HepG2 (cell line): Measurements from ENCODE around the gene TMBIM6. TPM values are rescaled to one million over a fixed set of nuclear protein-coding genes. Genes with fewer than 3 reads are reported as not detected.

Experiments used
- ATAC-seq: fragments of 200-7000 bp; cut with Tn5 transposase; 3 replicates; pipeline ENCODE4 v1.9.1; 2020; ENCODE audit warnings: mild to moderate bottlenecking, moderate library complexity
- BruUV-seq: library from RNA; stranded (reverse); fragments of 400-500 nt; replicated peaks from 2 replicates; lab custom pipeline; 2021; lab: Mats Ljungman, UMichigan
- CTCF ChIA-PET: fragments of 300-600 bp; formaldehyde crosslinking; extraction: SDS; loops from one replicate; lab custom pipeline; 2021; ENCODE audit warnings: low total read pairs, inconsistent platforms, low intra/inter-chr PET ratio; lab: Yijun Ruan, JAX
- POLR2A ChIA-PET: fragments of 350-600 bp; sonication (Branson Sonifier 250); formaldehyde crosslinking; loops from one replicate; lab custom pipeline; 2020; ENCODE audit warnings: antibody characterized with exemption, inconsistent platforms; lab: Yijun Ruan, JAX
- DNase-seq: peaks from one replicate; pipeline ENCODE4 v3.0.0-alpha.2; 2015; ENCODE audit warnings: low spot score
- FAIRE-seq: peaks from 3 replicates; lab custom pipeline; 2011; peaks lifted over from hg19 to GRCh38; lab: Jason Lieb, UNC
- H2AFZ ChIP-seq: one replicate; pipeline ENCODE4 v1.6.1; 2011; ENCODE audit warnings: low read length, inconsistent platforms
- H3K27ac ChIP-seq: fragments of 300-600 bp; 3 replicates; pipeline ENCODE4 v1.8.0; 2011; ENCODE audit warnings: mixed run types, mild to moderate bottlenecking, mixed read lengths, low read length, inconsistent platforms; ENCODE audit not compliant: insufficient read depth; ENCODE audit errors: extremely low read length
- H3K27me3 ChIP-seq, 2 experiments: fragments of 200-600 bp in 1 of 2; 2 replicates in 1 of 2; 3 replicates in 1 of 2; pipeline versions ENCODE4 v1.6.0 to v1.8.0; 2011; ENCODE audit warnings: low read length in 2 of 2, mild to moderate bottlenecking in 2 of 2, moderate library complexity in 2 of 2, inconsistent platforms in 1 of 2; ENCODE audit not compliant: insufficient read depth in 2 of 2, control insufficient read depth in 1 of 2
- H3K36me3 ChIP-seq, 2 experiments: fragments of 200-600 bp in 1 of 2; replicated peaks in 1 of 2; 2 replicates in 1 of 2; 3 replicates in 1 of 2; pipeline versions ENCODE4 v1.5.1 to v1.8.0; 2011; ENCODE audit warnings: low read length in 2 of 2, inconsistent platforms in 1 of 2; ENCODE audit not compliant: insufficient read depth in 2 of 2, control insufficient read depth in 1 of 2
- H3K4me1 ChIP-seq: 2 replicates; pipeline ENCODE4 v1.5.1; 2012; ENCODE audit warnings: low read length, inconsistent platforms; ENCODE audit not compliant: insufficient read depth
- H3K4me2 ChIP-seq: 2 replicates; pipeline ENCODE4 v1.6.0; 2011; ENCODE audit warnings: low read depth, low read length, inconsistent platforms
- H3K4me3 ChIP-seq, 3 experiments: fragments of 200-600 bp in 1 of 3; sonication (generic), shearing (Covaris generic) in 1 of 3; replicated peaks in 1 of 3; 2 replicates each; pipeline ENCODE4 v1.5.1; 2011 to 2016; ENCODE audit warnings: low read length in 3 of 3, inconsistent platforms in 2 of 3, low read depth in 2 of 3, mild to moderate bottlenecking in 2 of 3, control low read depth in 1 of 3, mixed read lengths in 1 of 3; ENCODE audit not compliant: insufficient read depth in 1 of 3
- H3K79me2 ChIP-seq: one replicate; pipeline ENCODE4 v1.6.1; 2011; ENCODE audit warnings: low read length, inconsistent platforms; ENCODE audit not compliant: insufficient read depth
- H3K9ac ChIP-seq: 2 replicates; pipeline ENCODE4 v1.6.0; 2011; ENCODE audit warnings: mild to moderate bottlenecking, low read depth, low read length, inconsistent platforms; ENCODE audit not compliant: insufficient read depth
- H3K9me3 ChIP-seq: 2 replicates; pipeline ENCODE4 v1.5.1; 2012; ENCODE audit warnings: mild to moderate bottlenecking, low read length
- H4K20me1 ChIP-seq: 2 replicates; pipeline ENCODE4 v1.6.0; 2011; ENCODE audit warnings: inconsistent platforms, mild to moderate bottlenecking, low read length, moderate library complexity; ENCODE audit not compliant: insufficient read depth
- CEBPB ChIP-seq: IDR thresholded peaks from 2 replicates; pipeline ENCODE4 v1.6.1; 2011; ENCODE audit warnings: low read depth, low read length, improper control_type of control experiment, borderline replicate concordance
- GTF2F1 ChIP-seq: fragments of 150-350 bp; IDR thresholded peaks from 2 replicates; pipeline ENCODE4 v1.6.1; 2014; ENCODE audit warnings: low read length
- LRRFIP1 ChIP-seq: sonication (generic); formaldehyde crosslinking; conservative IDR thresholded peaks from 2 replicates; pipeline ENCODE4 v1.4.0; 2020; ENCODE audit warnings: missing genetic modification reagents
- SALL2 ChIP-seq: sonication (generic); formaldehyde crosslinking; IDR thresholded peaks from 2 replicates; pipeline ENCODE4 v1.8.1; 2023; ENCODE audit warnings: mild to moderate bottlenecking, missing genetic modification reagents, inconsistent platforms
- TRIM24 ChIP-seq: sonication (generic); formaldehyde crosslinking; IDR thresholded peaks from 2 replicates; pipeline ENCODE4 v1.8.0; 2022; ENCODE audit warnings: mild to moderate bottlenecking, missing genetic modification reagents
- ZNF354B ChIP-seq: sonication (generic); formaldehyde crosslinking; IDR thresholded peaks from 2 replicates; pipeline ENCODE4 v1.8.0; 2022; ENCODE audit warnings: mild to moderate bottlenecking, missing genetic modification reagents
- ZNF570 ChIP-seq: sonication (generic); formaldehyde crosslinking; IDR thresholded peaks from 2 replicates; pipeline ENCODE4 v1.4.0; 2020; ENCODE audit warnings: mild to moderate bottlenecking, missing genetic modification reagents, borderline replicate concordance
- WGBS: methylation state at CpG from one replicate; pipeline ENCODE4 v1.1.6; 2017; ENCODE audit warnings: low lambda C conversion rate; 5-methylcytosine and 5-hydroxymethylcytosine counted together
- in situ Hi-C: cut with HindIII; loops from 2 replicates; pipeline ENCODE4 v1.10.0; 2017; ENCODE audit warnings: low pct_unique_long_range_greater_than_20kb; ENCODE audit not compliant: extremely low pct_ligation_motif_present
- intact Hi-C: fragments of 100-400 bp; cut with micrococcal nuclease; formaldehyde crosslinking; loops from one replicate; pipeline ENCODE4 v1.10.0; 2022; ENCODE audit not compliant: unreplicated experiment
- polyA plus RNA-seq, 8 experiments: library from polyadenylated mRNA; depleted of rRNA in 3 of 8; stranded (reverse) in 7 of 8; unstranded in 1 of 8; fragments of >200 nt; fragmentation: Illumina TruSeq in 4 of 8; extraction: Trizol in 4 of 8; gene quantifications; 2 replicates each; pipeline versions ENCODE4 v1.2.1 to v1.2.3, GENCODE V29; 2011 to 2016; ENCODE audit warnings: low read depth in 4 of 8, missing spikeins in 1 of 8, mixed read lengths in 1 of 8; ENCODE audit not compliant: insufficient read depth in 1 of 8
- total RNA-seq, 5 experiments: library from RNA; depleted of rRNA; stranded (reverse); fragments of >200 nt; fragmentation: Illumina TruSeq; extraction: Trizol; gene quantifications; 2 replicates each; pipeline ENCODE4 v1.2.3, GENCODE V29; 2016; ENCODE audit warnings: low read depth in 1 of 5

Gene TMBIM6
- total and polyA plus RNA-seq, 2 of the 13 experiments (the other 11 are each of a cell fraction or from before 2014, with no cell fraction given): 412 to 468 TPM

- no peak overlapping the region for H3K27ac ChIP-seq
- ChIA-PET POLR2A (interaction anchor here (0.8 kb wide), 1 partner anchor 13 kb away, joined by 4 read pairs; the partner anchor contains the start of gene TMBIM6), CTCF (no interaction called here)
- H3K79me2 ChIP-seq: no peaks in the 10 kb centered on the region
- WGBS: 36% methylated on average over 3 of the region's 3 CpGs
- intact Hi-C loops (loop anchor here (10.0 kb wide), 1 partner anchor 46 kb away; no protein-coding TSS in a partner anchor), in situ Hi-C loops (no loop called here)
- H3K9me3 ChIP-seq: no peaks in the 10 kb centered on the region
- no peaks in the 10 kb centered on the region for H3K27me3 ChIP-seq
- FAIRE-seq (no peak), ATAC-seq (no peak), DNase-seq (no peak)
- no peak overlapping the region for H3K9ac ChIP-seq
- no peak overlapping the region for H3K4me2 ChIP-seq
- no TSS peak for BruUV-seq
- H3K4me1 ChIP-seq: peaks cover under 1% of the 10 kb centered on the region; the same call in 1 of the 2 replicates
- H3K4me3 ChIP-seq: no peak overlapping the region
- H3K36me3 ChIP-seq: no peaks in the 10 kb centered on the region
- TF ChIP-seq TRIM24 (CRISPR knock-in tag) (no peak), CEBPB (peak; percentile 44; the same call in 1 of the 2 replicates)
- H2AFZ ChIP-seq: no peak overlapping the region
- no peaks in the 10 kb centered on the region for H4K20me1 ChIP-seq
These were observed 12.9 kb upstream of the TMBIM6 start for GRCh38 chr12:49728446-49728845.

DNA sequence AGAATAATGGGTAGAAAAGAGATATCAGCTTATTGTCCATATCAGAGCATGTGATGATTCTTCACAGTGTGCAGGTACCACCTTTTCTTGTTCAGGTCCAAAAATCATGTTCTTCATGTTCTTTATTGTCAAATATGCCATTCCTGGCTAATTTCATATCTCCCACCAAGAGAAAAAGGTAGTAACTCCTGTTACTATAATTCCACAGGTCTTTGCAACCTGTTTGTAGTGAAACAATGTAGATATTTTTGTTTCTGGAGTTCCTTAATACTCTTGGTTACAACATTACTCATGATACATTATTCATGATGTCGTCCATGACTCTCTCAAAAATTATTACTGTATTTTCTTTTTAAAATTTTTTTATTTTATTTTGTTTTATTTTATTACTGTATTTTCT, 11.3 kb upstream of the TMBIM6 start:
- WGBS: 30% methylated on average over 1 of the region's 1 CpG
- H2AFZ ChIP-seq: no peak overlapping the region
- intact Hi-C loops: no loop called here
- H4K20me1 ChIP-seq: no peaks in the 10 kb centered on the region
- H3K27ac ChIP-seq: no peak overlapping the region
- ChIA-PET POLR2A (no interaction called here), CTCF (no interaction called here)
- FAIRE-seq (no peak), DNase-seq (no peak), ATAC-seq (no peak)
- no peaks in the 10 kb centered on the region for H3K27me3 ChIP-seq
- no peak overlapping the region for H3K9ac ChIP-seq
- in situ Hi-C loops: no loop called here
- H3K79me2 ChIP-seq: no peaks in the 10 kb centered on the region
- BruUV-seq: no TSS peak
- no peak overlapping the region for H3K4me2 ChIP-seq
- TF ChIP-seq SALL2 (no peak), GTF2F1 (no peak), LRRFIP1 (CRISPR knock-in tag) (no peak), ZNF570 (CRISPR knock-in tag) (no peak), ZNF354B (no peak)
- TF ChIP-seq, all 625 proteins: peak for 0
- H3K36me3 ChIP-seq: no peaks in the 10 kb centered on the region
- H3K4me3 ChIP-seq: no peak overlapping the region
- no peaks in the 10 kb centered on the region for H3K9me3 ChIP-seq
- peaks cover 14% of the 10 kb centered on the region for H3K4me1 ChIP-seq
